Testis (tissue), 2 donors: ENCODE data around the gene SATB1.

ENCODE experiments used
- POLR2A ChIP-seq: fragments of 450-650 bp; IDR thresholded peaks from one replicate; pipeline ENCODE4 v1.6.1; 2017; ENCODE audit warnings: antibody characterized with exemption, mild to moderate bottlenecking, moderate library complexity
- TF ChIP-seq, protein P1 (sequence below), 3 experiments: fragments of 450-650 bp in 2 of 3; fragments of 200-600 bp in 1 of 3; sonication (generic) in 1 of 3; IDR thresholded peaks; one replicate each; pipeline ENCODE4 v1.5.1; 2016 to 2019; ENCODE audit warnings: antibody characterized with exemption in 3 of 3, mild to moderate bottlenecking in 2 of 3, moderate library complexity in 1 of 3

DNA sequence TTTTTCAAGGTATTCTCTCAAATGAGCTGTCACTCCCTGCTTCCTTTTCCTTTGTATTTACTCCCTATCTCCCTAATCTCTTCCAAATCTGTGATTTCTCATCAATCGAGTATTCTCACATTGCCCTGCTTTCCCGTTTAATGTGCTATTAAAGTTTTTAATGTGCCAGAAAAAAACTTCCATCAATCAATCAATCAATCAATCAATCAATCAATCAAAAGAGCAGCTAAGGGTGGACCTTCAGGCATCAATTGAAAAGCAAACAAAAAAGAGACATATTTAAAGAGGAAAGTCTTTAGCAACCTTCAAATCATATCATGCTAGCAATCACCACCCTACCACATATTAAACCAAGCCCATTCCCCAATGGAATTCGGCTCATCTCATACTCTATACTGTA, 58.9 kb downstream of the SATB1 start:
- no peak for TF ChIP-seq POLR2A
- TF ChIP-seq, protein P1, sequence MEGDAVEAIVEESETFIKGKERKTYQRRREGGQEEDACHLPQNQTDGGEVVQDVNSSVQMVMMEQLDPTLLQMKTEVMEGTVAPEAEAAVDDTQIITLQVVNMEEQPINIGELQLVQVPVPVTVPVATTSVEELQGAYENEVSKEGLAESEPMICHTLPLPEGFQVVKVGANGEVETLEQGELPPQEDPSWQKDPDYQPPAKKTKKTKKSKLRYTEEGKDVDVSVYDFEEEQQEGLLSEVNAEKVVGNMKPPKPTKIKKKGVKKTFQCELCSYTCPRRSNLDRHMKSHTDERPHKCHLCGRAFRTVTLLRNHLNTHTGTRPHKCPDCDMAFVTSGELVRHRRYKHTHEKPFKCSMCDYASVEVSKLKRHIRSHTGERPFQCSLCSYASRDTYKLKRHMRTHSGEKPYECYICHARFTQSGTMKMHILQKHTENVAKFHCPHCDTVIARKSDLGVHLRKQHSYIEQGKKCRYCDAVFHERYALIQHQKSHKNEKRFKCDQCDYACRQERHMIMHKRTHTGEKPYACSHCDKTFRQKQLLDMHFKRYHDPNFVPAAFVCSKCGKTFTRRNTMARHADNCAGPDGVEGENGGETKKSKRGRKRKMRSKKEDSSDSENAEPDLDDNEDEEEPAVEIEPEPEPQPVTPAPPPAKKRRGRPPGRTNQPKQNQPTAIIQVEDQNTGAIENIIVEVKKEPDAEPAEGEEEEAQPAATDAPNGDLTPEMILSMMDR (IDR thresholded peaks at IDR 0.05) = no peak
